Measurements from ENCODE around the gene CRTAC1. TPM values are rescaled to one million over a fixed set of nuclear protein-coding genes. Genes with fewer than 3 reads are reported as not detected.

The CRTAC1 gene
- total RNA-seq, 1 experiment from 2014 or later: 0.20 TPM

- POLR2A ChIA-PET: no interaction called here
- RAD21 ChIA-PET (ENCODE audit: low non-redundant PET in 1 of 2, low total read pairs in 2 of 2, uncharacterized antibody in 2 of 2, unreplicated experiment in 2 of 2): no interaction called here
- ATAC-seq: no peak
Measured at GRCh38 chr10:97858001-97858439, 172.4 kb downstream of the CRTAC1 start.

GRCh38 chr10:97854743-97855142 is 175.7 kb downstream of the CRTAC1 start:
- ChIA-PET RAD21 (ENCODE audit: low non-redundant PET in 1 of 2, low total read pairs in 2 of 2, uncharacterized antibody in 2 of 2, unreplicated experiment in 2 of 2) (no interaction called here), POLR2A (no interaction called here), CTCF (no interaction called here)
- peaks cover 7% of the 10 kb centered on the region; the same call in 1 of the 2 replicates for H3K27me3 ChIP-seq (ENCODE audit: insufficient read depth, low read length)
- TF ChIP-seq, protein P1, sequence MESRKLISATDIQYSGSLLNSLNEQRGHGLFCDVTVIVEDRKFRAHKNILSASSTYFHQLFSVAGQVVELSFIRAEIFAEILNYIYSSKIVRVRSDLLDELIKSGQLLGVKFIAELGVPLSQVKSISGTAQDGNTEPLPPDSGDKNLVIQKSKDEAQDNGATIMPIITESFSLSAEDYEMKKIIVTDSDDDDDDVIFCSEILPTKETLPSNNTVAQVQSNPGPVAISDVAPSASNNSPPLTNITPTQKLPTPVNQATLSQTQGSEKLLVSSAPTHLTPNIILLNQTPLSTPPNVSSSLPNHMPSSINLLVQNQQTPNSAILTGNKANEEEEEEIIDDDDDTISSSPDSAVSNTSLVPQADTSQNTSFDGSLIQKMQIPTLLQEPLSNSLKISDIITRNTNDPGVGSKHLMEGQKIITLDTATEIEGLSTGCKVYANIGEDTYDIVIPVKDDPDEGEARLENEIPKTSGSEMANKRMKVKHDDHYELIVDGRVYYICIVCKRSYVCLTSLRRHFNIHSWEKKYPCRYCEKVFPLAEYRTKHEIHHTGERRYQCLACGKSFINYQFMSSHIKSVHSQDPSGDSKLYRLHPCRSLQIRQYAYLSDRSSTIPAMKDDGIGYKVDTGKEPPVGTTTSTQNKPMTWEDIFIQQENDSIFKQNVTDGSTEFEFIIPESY (IDR thresholded peaks at IDR 0.05; ENCODE audit: extremely low read depth, insufficient replicate concordance, low read length): no peak
- TF ChIP-seq CTCF (IDR thresholded peaks at IDR 0.05 in 2 of 3, conservative IDR thresholded peaks at IDR 0.05 in 1 of 3; ENCODE audit: borderline replicate concordance in 1 of 3, insufficient read depth in 1 of 3, low read depth in 2 of 3, low read length in 2 of 3) (no peak), JUND (IDR thresholded peaks at IDR 0.05) (0 out of 2 replicates have a peak, but pooled peaks have one; percentile 10), ZFX (IDR thresholded peaks at IDR 0.05) (no peak), ATF3 (IDR thresholded peaks at IDR 0.05) (no peak)
- H3K4me1 ChIP-seq (ENCODE audit: control insufficient read depth in 1 of 2, insufficient read depth in 2 of 2, low read length in 2 of 2): peaks cover 0 to 28% of the 10 kb centered on the region in 2 experiments; a peak in 1 of 4 replicates
- intact Hi-C loops (cut with micrococcal nuclease): no loop called here
- H3K4me3 ChIP-seq (replicated peaks in 1 of 2; ENCODE audit: low read depth in 1 of 2, low read length in 2 of 2): no peak overlapping the region
- H3K79me2 ChIP-seq (ENCODE audit: insufficient read depth, low read length): no peaks in the 10 kb centered on the region
- no peaks in the 10 kb centered on the region for H3K9me3 ChIP-seq (ENCODE audit: control insufficient read depth in 1 of 2, insufficient read depth in 1 of 2, low read depth in 1 of 2, low read length in 2 of 2)
- H4K20me1 ChIP-seq (ENCODE audit: insufficient read depth): no peaks in the 10 kb centered on the region
- no peak for ATAC-seq
- no peak overlapping the region for H3K4me2 ChIP-seq (ENCODE audit: low read length)
- H2AFZ ChIP-seq (ENCODE audit: low read depth, low read length, poor library complexity, severe bottlenecking): no peak overlapping the region
- H3K9me2 ChIP-seq (ENCODE audit: insufficient read depth): no peaks in the 10 kb centered on the region
- DNase-seq (ENCODE audit: low read depth, low spot score): no peak
- H3K36me3 ChIP-seq (ENCODE audit: control insufficient read depth in 1 of 2, insufficient read depth in 2 of 2, low read length in 2 of 2): no peaks in the 10 kb centered on the region
- no TSS peak for BruUV-seq (replicated peaks)
- H3K9ac ChIP-seq (ENCODE audit: low read length): no peak overlapping the region
- no peak overlapping the region for H3K27ac ChIP-seq (ENCODE audit: low read depth, low read length)

More at GRCh38 chr10:97858001-97858439, 172.4 kb downstream of the CRTAC1 start:
- Histone ChIP-seq H3K9me2 (ENCODE audit: insufficient read depth) (no peaks in the 10 kb centered on the region), H3K9me3 (ENCODE audit: control insufficient read depth in 1 of 2, insufficient read depth in 1 of 2, low read depth in 1 of 2, low read length in 2 of 2) (no peaks in the 10 kb centered on the region), H4K20me1 (ENCODE audit: insufficient read depth) (no peaks in the 10 kb centered on the region), H3K36me3 (ENCODE audit: control insufficient read depth in 1 of 2, insufficient read depth in 2 of 2, low read length in 2 of 2) (no peaks in the 10 kb centered on the region), H3K27ac (ENCODE audit: low read depth, low read length) (no peak overlapping the region), H3K4me3 (replicated peaks in 1 of 2; ENCODE audit: low read depth in 1 of 2, low read length in 2 of 2) (no peak overlapping the region), H3K9ac (ENCODE audit: low read length) (no peak overlapping the region), H3K4me2 (ENCODE audit: low read length) (peak overlapping the region; percentile 39), H3K79me2 (ENCODE audit: insufficient read depth, low read length) (no peaks in the 10 kb centered on the region), H2AFZ (ENCODE audit: low read depth, low read length, poor library complexity, severe bottlenecking) (no peak overlapping the region), H3K27me3 (ENCODE audit: insufficient read depth, low read length) (no peaks in the 10 kb centered on the region), H3K4me1 (ENCODE audit: control insufficient read depth in 1 of 2, insufficient read depth in 2 of 2, low read length in 2 of 2) (peaks cover 16 to 42% of the 10 kb centered on the region in 2 experiments)
- DNase-seq (ENCODE audit: low read depth, low spot score): no peak
- CTCF ChIA-PET: interaction anchor here (1.1 kb wide), 1 partner anchor 15 kb away, joined by 3 read pairs; no protein-coding TSS in a partner anchor
- TF ChIP-seq EZH2phosphoT487 (IDR thresholded peaks at IDR 0.05; ENCODE audit: borderline replicate concordance) (no peak), CEBPB (IDR thresholded peaks at IDR 0.05; ENCODE audit: low read depth) (no peak), YY1 (IDR thresholded peaks at IDR 0.05; ENCODE audit: extremely low read depth, insufficient replicate concordance, low read depth, low read length) (no peak), FOSL1 (IDR thresholded peaks at IDR 0.05; ENCODE audit: low read depth) (peak; percentile 31), JUND (IDR thresholded peaks at IDR 0.05) (peak; percentile 28; the same call in 1 of the 2 replicates), SP1 (IDR thresholded peaks at IDR 0.05; ENCODE audit: low read depth) (0 out of 2 replicates have a peak, but pooled peaks have one; percentile 9)
- TF ChIP-seq, protein P1 (IDR thresholded peaks at IDR 0.05; ENCODE audit: extremely low read depth, insufficient replicate concordance, low read length): no peak
- BruUV-seq (replicated peaks): no TSS peak
- intact Hi-C loops (cut with micrococcal nuclease): no loop called here

All from HCT116 (cell line).